GM21390 (cell line): Measurements from ENCODE around the gene ATAD2B.

Source experiments
- ATAC-seq: cut with Tn5 transposase; IDR thresholded peaks from one replicate; pipeline ENCODE4 v1.9.1; 2021; ENCODE audit not compliant: unreplicated experiment

Gene ATAD2B

DNA sequence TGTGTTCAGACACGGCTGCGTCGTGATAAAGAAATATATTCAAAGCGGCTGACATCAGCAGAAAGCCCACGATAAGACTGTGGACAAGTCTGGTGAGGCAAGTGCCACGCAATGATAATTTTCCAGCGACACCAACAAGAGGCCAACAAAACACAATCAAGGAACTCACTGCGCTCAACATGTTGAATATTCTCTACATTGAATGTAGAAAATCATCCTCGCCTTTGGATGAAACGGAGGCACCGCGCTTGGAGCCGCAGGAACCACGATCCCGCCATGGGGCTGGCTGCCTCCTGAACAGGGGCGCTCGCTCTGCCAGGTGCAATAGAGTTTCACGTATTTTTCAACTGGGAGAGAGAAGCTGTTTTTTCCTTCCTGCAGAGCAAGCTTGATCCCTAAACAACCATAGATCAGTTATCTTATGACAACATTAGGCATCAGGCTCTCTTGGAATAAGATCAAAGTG, 220.3 kb downstream of the ATAD2B start:
- ATAC-seq, result no peak

DNA sequence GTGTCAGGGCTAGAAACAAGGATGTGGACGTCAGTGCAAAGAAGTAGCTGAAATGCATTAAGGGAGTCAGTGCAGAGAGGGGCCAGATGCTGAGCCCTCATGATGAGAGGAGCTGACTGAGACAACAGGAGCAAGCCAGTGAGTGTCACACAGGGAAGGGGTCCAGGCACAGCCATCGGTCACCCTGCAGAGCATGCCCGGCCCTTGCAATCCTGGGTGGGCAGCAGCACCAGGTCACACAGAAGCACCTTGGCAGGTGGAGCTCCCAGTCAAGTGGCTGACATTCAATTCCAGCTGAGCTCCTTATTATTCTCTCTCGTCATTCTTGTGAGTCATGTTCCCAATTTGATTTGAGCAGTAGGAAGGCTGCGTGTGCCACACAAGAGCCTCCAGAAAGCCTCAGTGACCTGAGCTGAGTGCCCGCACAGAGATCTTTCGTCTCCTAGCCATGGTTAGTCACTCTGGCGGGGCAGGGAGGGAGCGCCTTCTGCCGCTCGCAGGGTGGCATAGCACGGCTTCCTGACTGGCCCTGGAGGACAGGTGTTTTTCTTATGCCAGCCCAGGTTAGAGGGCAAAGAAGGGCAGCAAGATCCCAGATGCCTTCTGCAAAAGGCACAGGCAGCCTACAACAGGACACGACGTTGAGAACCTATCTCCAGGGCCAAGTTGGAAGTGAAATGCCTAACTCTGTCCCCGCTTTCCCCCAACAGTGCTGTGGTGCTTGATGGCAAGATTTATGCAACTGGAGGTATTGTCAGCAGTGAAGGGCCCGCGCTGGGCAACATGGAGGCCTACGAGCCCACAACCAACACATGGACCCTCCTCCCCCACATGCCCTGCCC, 220.9 kb downstream of the ATAD2B start:
- ATAC-seq, result no peak

DNA sequence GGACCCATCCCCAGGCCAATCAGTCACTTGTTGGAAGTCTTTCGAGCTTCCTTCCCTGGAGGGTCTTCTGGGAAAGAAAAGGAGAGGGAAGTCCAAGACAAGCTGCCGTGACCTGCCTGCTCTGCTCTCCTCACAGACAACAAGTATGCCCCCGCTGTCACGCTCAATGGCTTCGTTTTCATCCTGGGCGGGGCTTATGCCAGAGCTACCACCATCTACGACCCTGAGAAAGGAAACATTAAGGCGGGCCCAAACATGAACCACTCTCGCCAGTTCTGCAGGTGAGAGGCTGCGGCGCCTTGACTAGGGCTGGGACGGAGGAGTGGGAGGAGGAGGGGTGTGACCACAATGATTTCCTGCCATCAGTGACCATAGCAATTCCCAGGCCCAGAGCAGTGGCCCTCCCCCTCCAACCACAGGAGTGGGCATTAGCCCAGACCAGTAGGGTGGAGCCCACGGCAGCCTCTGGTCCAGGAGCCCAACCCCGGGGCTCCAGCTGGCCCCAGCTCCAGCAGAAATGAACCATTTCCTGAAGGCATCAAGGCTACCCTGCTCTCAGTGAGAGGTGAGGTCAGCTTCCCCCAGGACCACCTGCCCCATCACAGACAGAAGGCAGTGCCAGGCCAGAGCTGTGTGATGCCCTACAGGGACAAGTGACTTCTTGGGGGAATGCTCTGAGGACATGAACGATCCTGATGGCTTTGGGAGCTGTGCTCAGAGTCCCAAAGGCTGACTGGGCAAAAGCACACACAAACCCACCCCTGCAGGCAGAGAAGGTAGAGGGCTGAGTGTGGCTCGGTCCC, 223.1 kb downstream of the ATAD2B start:
- ATAC-seq, result no peak

DNA sequence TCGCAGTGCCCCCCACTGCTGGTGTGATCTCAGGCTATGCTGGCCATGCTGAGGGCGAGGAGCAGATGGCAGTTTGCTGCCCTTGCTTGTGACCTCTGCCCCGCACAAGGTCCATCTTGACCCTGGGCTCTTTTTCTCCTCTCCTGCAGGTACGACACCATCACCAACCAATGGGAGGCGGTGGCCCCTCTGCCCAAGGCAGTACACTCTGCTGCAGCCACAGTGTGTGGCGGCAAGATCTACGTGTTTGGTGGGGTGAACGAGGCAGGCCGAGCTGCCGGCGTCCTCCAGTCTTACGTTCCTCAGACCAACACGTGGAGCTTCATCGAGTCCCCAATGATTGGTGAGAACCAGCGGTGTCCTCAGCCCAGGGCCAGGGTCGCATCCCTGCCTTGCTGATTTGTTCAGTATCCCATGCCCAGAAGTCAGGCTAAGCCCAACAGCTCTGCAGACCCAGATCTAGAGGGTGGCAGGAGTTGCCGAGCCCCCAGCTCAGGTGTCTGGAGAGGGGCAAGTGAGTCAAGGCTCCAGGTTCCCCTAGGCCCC, 223.8 kb downstream of the ATAD2B start:
- no peak for ATAC-seq

DNA sequence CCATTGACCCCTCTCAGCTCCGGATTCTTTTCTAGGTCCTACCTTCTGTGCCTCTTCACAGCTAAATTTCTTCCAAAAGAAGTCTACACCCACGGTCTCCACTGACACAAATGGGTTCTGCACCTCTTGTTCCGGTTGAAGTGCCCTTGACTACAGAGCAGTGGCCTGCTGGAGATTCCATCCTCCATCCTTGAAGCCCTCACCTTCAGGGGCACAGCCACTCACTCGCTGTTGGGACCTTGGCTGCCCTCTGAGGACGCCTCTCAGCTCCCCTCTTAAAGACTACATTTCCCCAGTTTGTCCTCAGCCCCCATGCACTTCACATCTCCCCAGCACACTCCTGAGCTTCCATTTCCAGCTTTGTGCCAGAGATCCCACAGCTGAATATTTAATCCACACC, 226.3 kb downstream of the ATAD2B start:
- ATAC-seq, result no peak

DNA sequence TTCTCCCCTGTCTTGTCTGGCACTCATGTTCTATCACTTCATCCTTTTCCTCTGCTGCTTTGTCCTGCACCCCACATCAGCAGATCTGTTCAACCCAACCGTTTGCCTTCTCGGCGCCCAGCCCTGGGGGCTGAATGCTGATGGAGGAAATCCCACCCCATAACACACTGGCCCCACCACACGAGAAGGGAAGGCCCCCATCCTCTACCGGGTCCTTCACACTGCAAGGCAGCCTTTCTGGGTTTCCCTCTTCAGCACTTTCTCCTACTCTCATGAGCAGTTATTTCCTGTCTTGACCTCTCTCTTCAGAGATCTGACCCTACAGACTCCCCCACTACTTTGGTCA, 227.4 kb downstream of the ATAD2B start:
- ATAC-seq, result no peak

DNA sequence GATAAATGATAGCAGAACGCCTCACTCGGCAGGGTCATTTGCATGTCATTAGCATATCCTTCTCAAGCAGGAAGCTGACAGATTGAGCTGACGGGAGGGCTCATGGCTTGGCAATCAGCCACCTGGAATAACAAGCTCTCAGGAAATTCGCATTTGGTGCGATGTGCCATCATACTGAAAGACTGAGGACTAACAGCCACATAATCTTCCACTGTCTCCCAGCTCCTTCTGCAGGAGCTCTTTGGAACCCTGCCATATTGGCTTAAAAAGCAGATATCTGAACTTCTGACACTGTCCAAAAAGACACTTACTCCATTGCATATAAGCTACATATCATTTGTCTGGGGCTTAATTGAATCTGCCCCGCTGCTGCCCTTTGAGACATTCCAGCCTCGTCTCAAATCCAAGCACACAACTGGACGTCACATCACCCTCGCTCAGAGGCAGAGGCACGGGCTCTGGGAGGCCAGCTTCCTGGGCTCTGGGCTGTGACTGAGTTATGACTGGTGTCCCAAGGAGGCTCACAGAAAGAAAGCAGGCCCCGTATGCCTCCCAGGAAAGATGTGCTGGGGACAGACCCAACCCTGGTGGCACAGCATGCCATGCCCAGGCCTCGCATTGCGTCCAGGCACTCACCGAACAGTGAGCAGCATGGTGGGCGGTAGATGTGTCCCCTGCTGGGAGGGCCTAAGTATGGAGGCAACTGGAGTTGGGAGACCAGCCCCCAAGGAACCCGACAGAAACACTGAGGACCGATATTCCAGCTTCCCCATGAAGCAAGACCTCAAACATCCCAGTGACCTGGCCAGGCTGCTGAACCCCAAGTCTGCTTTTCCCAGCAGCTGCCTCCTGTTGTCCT, 228.0 kb downstream of the ATAD2B start:
- no peak for ATAC-seq
